Motor neuron (in vitro differentiated cells): ENCODE results near the gene CD101. TPM values are rescaled to one million over a fixed set of nuclear protein-coding genes. Genes with fewer than 3 reads are reported as not detected.
A peak's percentile ranks its signal among the peaks of the same experiment; 100 is the strongest.

ENCODE experiments used
- ATAC-seq, 8 experiments: fragments of 200-7000 bp; cut with Tn5 transposase; replicated peaks in 6 of 8; 2 replicates each; pipeline ENCODE4 v1.8.0; 2021; ENCODE audit warnings: mild to moderate bottlenecking in 8 of 8, moderate library complexity in 8 of 8
- H3K27ac ChIP-seq, 2 donors: fragments of 250-450 bp; sonication (Bioruptor Pico); 2 replicates each; pipeline ENCODE4 v1.9.0; 2021; ENCODE audit warnings: antibody characterized with exemption in 2 of 2, mild to moderate bottlenecking in 2 of 2, moderate library complexity in 1 of 2
- H3K4me1 ChIP-seq, 2 donors: fragments of 250-450 bp; sonication (Bioruptor Pico); replicated peaks in 1 of 2; 2 replicates each; pipeline ENCODE4 v1.6.1; 2021; ENCODE audit warnings: antibody characterized with exemption in 2 of 2, mild to moderate bottlenecking in 2 of 2, moderate library complexity in 1 of 2
- H3K4me3 ChIP-seq, 5 donors: fragments of 250-450 bp; sonication (Bioruptor Pico); 2 replicates each; pipeline ENCODE4 v1.9.0; 2021; ENCODE audit warnings: antibody characterized with exemption in 5 of 5, mild to moderate bottlenecking in 5 of 5, moderate library complexity in 4 of 5
- WGBS, 10 experiments: fragments of 450-650 bp; shearing (Covaris generic); methylation state at CpG; one replicate each; pipeline ENCODE4 v1.0.0; 2022; 5-methylcytosine and 5-hydroxymethylcytosine counted together
- in situ Hi-C, 9 experiments: fragments of 400-800 bp; cut with MboI; loops; one replicate each; pipeline ENCODE4 v1.15.0; 2021; ENCODE audit warnings: low sequenced_read_pairs in 9 of 9, low pct_unique_long_range_greater_than_20kb in 2 of 9; ENCODE audit not compliant: unreplicated experiment in 9 of 9
- total RNA-seq, 8 experiments: library from RNA; unstranded; fragments of 300-600 nt; gene quantifications; 2 replicates each; pipeline versions ENCODE4 v1.2.3 to v1.2.4, GENCODE V29; 2022

CD101 gene
- total RNA-seq, 8 experiments from 2014 or later: 0.27 to 4.8 (median 1.9) TPM

- no peak overlapping the region for H3K4me3 ChIP-seq
- peaks cover 5 to 24% of the 10 kb centered on the region in 2 donors for H3K4me1 ChIP-seq
- H3K27ac ChIP-seq: no peak overlapping the region
- ATAC-seq: peak in 1 of 8 experiments; percentile 10
- WGBS, 10 experiments: 67 to 100% (median 86%) methylated on average over 1 to 2 of the region's 2 CpGs; no CpG with 5 or more reads in 5 of the 10 experiments
- in situ Hi-C loops: no loop called here
Measured at GRCh38 chr1:116988908-116989307, 12.7 kb upstream of the CD101 start.

GRCh38 chr1:116989835-116990234, 11.7 kb upstream of the CD101 start:
- in situ Hi-C loops: no loop called here
- Histone ChIP-seq H3K27ac (no peak overlapping the region), H3K4me1 (peaks cover 5 to 24% of the 10 kb centered on the region in 2 donors), H3K4me3 (no peak overlapping the region)
- ATAC-seq: no peak
- 28 to 100% (median 81%) methylated on average over 1 to 5 of the region's 5 CpGs; no CpG with 5 or more reads in 1 of the 10 experiments for WGBS, 10 experiments

DNA sequence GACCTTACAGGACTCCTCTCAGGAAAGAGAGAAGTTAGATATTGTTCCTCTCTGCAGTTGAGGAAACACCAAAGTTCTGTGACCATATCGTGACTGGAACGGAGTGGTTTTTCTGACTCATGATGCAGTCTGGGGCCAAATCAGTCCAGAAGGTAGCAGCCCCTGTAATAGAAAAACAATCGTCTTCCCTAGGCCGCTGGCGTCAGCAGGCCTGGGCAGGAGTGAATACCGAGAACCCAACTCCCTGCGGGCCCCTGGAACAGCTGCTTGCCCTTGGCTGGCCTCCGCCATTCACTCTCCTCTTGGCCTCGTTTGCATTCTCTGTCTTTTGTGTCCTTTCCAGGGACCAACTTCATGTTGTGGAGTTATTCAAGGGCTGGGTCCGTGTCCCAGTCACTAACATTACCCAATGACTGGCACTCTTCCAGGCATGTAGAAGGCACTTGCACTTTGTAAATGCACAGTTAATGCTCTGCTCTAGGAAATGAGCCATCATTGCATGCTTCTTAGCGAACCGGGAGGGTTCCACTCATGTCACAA, 10.9 kb upstream of the CD101 start:
- Histone ChIP-seq H3K4me3 (no peak overlapping the region), H3K27ac (no peak overlapping the region), H3K4me1 (peaks cover 5 to 24% of the 10 kb centered on the region in 2 donors)
- peak in 6 of 8 experiments; percentile 23 to 94 (median 68) for ATAC-seq
- in situ Hi-C loops: no loop called here
- WGBS, 10 experiments: 2 to 100% (median 74%) methylated on average over 2 to 12 of the region's 12 CpGs; no CpG with 5 or more reads in 2 of the 10 experiments

DNA sequence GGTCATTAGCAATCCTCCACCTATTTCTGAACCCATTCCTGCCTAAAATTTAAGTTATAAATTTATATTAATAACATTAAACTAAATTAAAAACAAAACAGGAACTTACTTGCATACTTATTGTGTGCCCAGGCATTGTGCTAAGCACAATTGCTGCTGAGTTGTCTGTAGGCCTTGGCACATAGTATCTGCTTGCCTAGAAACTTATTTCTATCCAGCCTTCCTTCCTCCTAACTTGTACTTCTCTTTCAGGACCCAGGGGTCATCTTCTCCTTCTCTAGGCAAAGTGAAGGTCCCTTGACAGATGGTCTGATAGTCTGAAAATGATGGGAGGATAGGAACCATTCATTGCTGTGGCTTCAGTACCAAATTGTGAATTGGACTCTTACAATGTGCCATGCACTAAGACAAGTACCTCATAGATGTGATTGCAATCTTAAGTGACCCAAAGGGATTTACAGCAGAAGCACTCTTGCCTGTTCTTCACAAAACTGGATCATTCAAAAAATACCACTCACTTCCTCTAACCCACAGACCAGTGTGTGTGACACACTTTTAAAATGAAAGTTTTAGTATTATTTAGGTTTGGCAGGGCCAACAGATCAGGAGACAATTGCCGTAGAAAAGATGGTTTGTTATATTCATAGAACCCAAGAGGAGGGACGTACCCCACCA, 10.3 kb upstream of the CD101 start:
- peaks cover 5 to 22% of the 10 kb centered on the region in 2 donors for H3K4me1 ChIP-seq
- no peak overlapping the region for H3K27ac ChIP-seq
- H3K4me3 ChIP-seq: no peak overlapping the region
- 50 to 100% (median 100%) methylated on average over 1 to 2 of the region's 2 CpGs; no CpG with 5 or more reads in 1 of the 10 experiments for WGBS, 10 experiments
- in situ Hi-C loops: no loop called here
- ATAC-seq: no peak

DNA sequence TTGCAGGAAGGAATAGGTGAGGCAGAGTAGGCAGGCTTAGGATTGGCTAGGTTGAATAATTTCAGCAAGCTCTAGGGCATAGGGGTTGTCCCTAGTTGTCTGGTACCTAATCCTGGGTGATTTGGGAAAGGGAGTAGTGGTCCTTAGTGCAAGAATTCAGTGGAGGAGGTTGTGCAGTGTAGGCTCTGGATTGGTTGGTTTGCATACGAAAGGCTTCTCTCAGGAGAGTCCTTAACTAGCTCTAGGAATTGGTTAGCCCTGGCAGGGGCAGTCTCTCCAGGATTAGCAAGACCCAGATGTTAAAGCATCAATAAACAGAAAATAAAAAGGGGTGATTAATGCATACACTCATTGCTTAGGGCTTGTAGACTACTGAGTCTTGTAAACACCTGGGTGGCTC, 9.6 kb upstream of the CD101 start:
- Histone ChIP-seq H3K27ac (no peak overlapping the region), H3K4me1 (peaks cover 2 to 17% of the 10 kb centered on the region in 2 donors), H3K4me3 (no peak overlapping the region)
- ATAC-seq: no peak
- 100% methylated on average over 1 of the region's 1 CpG; no CpG with 5 or more reads in 4 of the 10 experiments for WGBS, 10 experiments
- in situ Hi-C loops: no loop called here

GRCh38 chr1:116993286-116993685, 8.3 kb upstream of the CD101 start:
- H3K27ac ChIP-seq: no peak overlapping the region
- in situ Hi-C loops: no loop called here
- peaks cover 0 to 5% of the 10 kb centered on the region in 2 donors for H3K4me1 ChIP-seq
- 93 to 100% (median 95%) methylated on average over 5 to 7 of the region's 7 CpGs for WGBS, 10 experiments
- ATAC-seq: no peak
- H3K4me3 ChIP-seq: no peak overlapping the region

DNA sequence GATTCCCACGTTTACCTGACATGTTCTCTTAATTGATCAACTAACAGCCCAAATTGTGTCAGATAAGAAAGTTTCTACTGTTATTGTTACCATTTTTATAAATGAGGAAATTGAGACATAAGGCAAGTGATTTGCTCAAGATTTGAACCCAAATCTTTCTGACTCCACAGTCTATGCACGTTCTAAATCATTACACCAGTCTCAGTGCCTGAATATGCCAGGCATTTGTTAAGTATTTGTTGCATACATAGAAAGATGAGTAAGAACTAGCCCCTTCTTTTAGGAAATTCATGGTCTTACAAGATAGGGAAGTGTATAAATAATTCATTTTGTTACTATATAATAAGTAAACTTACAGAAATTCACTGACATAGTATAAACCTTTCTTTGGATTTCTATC, 7.1 kb upstream of the CD101 start:
- in situ Hi-C loops: no loop called here
- Histone ChIP-seq H3K27ac (no peak overlapping the region), H3K4me1 (no peaks in the 10 kb centered on the region), H3K4me3 (no peak overlapping the region)
- no peak for ATAC-seq
- 11 to 100% (median 77%) methylated on average over 1 to 2 of the region's 2 CpGs; no CpG with 5 or more reads in 2 of the 10 experiments for WGBS, 10 experiments

DNA sequence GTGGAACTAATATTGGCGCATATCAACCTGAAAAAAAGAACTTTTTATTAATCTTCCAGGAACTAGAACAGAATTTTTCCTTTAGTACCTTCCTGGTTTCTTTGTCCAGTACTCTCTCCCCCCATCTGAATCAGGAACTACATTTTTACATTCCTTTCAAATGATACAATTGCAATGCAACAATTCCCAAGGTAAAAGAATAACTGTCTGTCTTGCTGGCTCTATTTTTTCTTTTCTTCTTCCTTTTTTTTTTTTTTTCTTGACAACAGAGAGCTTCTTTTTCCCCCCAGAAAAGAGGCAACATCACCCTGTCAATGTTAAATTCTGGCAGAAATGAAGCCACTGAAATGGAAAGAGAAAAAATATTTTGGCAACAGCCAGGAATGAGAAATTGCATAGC, 4.5 kb upstream of the CD101 start:
- in situ Hi-C loops: no loop called here
- no peak overlapping the region for H3K4me3 ChIP-seq
- no peaks in the 10 kb centered on the region for H3K4me1 ChIP-seq
- 75 to 100% (median 96%) methylated on average over 1 of the region's 1 CpG; no CpG with 5 or more reads in 2 of the 10 experiments for WGBS, 10 experiments
- H3K27ac ChIP-seq: no peak overlapping the region
- no peak for ATAC-seq

DNA sequence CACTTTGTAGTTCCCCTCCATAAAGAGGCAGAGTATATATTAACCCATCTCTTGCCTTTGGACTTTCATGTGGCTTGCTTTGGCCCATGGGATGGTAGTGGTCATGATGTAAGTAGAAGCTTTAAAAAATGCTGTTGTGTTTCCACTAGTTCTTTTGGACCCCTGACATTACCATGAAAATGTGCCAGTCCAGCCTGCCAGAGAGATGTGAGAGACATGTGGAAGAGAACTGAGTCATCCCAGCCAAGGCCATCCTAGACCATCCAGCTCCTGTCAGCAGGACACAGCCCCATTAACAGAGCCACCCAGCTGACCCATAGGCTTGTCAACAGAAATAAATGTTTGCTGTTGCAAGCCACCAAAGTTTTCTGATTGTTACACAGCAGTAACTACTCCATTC, 3.9 kb upstream of the CD101 start:
- in situ Hi-C loops: no loop called here
- peak in 2 of 8 experiments; percentile 39 for ATAC-seq
- H3K27ac ChIP-seq: no peak overlapping the region

DNA sequence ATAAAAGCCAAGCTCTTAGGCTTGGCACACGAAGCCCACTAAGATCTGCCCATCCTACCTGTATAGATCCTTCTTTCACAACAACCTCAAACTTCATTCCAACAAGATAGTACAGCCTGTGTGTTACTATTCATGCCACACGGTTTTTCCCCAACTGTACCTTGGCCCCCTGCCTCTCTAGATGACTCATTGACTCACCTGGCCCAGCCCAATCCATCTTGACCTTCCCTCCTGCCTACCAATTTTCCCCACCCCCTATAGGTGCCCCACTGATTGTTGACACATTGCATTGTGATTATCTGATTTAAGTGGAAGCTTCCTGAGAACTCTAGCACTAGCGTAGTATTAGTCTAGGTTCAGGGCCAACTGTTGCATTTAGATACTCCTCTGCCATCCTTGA, 2.0 kb upstream of the CD101 start:
- H3K4me1 ChIP-seq: peaks cover 13 to 17% of the 10 kb centered on the region in 2 donors
- no peak for ATAC-seq
- H3K27ac ChIP-seq: no peak overlapping the region
- H3K4me3 ChIP-seq: no peak overlapping the region
- in situ Hi-C loops: no loop called here
- WGBS, 10 experiments: 65 to 100% (median 75%) methylated on average over 1 to 3 of the region's 3 CpGs; no CpG with 5 or more reads in 4 of the 10 experiments

More for the DNA sequence above, 3.9 kb upstream of the CD101 start:
- H3K4me3 ChIP-seq: no peak overlapping the region
- H3K4me1 ChIP-seq: no peaks in the 10 kb centered on the region

- no peak for ATAC-seq
- Histone ChIP-seq H3K4me3 (no peak overlapping the region), H3K4me1 (peaks cover 13 to 17% of the 10 kb centered on the region in 2 donors), H3K27ac (no peak overlapping the region)
- in situ Hi-C loops: no loop called here
- 86 to 100% (median 95%) methylated on average over 1 to 2 of the region's 2 CpGs; no CpG with 5 or more reads in 3 of the 10 experiments for WGBS, 10 experiments
Measured at GRCh38 chr1:117000142-117000541, 1.4 kb upstream of the CD101 start.

- in situ Hi-C loops: no loop called here
- 20 to 100% (median 92%) methylated on average over 1 to 2 of the region's 2 CpGs; no CpG with 5 or more reads in 6 of the 10 experiments for whole genome bisulfite sequencing, 10 experiments
Measured at GRCh38 chr1:117003223-117003875, 1.8 kb downstream of the CD101 start.

DNA sequence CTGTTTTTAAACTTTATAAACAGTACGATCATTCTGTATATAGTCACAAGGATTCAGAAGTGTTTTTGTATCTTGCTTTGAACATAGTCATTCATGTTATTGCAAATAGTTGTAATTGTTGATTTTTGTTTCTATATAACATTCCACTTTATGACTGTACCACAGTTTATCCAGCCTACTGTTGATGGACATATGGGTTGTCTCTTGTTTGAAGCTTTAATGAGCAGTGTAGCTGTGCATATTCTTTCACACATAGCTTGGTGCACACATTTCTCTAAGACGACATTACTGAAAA, 6.1 kb downstream of the CD101 start:
- no peak for ATAC-seq
- 80 to 100% (median 100%) methylated on average over 1 to 2 of the region's 2 CpGs; no CpG with 5 or more reads in 2 of the 10 experiments for WGBS, 10 experiments
- no peak overlapping the region for H3K27ac ChIP-seq
- in situ Hi-C loops: no loop called here
- peaks cover 15 to 17% of the 10 kb centered on the region in 2 donors for H3K4me1 ChIP-seq
- no peak overlapping the region for H3K4me3 ChIP-seq

More at GRCh38 chr1:117003223-117003875, 1.8 kb downstream of the CD101 start:
- Histone ChIP-seq H3K27ac (no peak overlapping the region), H3K4me3 (no peak overlapping the region), H3K4me1 (peaks cover 13 to 17% of the 10 kb centered on the region in 2 donors)
- peak in 3 of 8 experiments; percentile 25 to 87 (median 41) for ATAC-seq
